Epithelial cell of proximal tubule (primary cell): ENCODE data around the gene MXD3. TPM values are rescaled to one million over a fixed set of nuclear protein-coding genes. Genes with fewer than 3 reads are reported as not detected.

Source experiments
- DNase-seq: peaks from one replicate; pipeline ENCODE4 v3.0.0-alpha.2; 2011; ENCODE audit warnings: low read depth
- H3K4me3 ChIP-seq: 2 replicates; pipeline ENCODE4 v1.5.1; 2011; ENCODE audit warnings: low read depth, mild to moderate bottlenecking, low read length
- CTCF ChIP-seq: conservative IDR thresholded peaks from 2 replicates; pipeline ENCODE4 v1.5.1; 2012; ENCODE audit warnings: low read depth, mild to moderate bottlenecking, low read length
- total RNA-seq: library from RNA; depleted of rRNA; stranded (reverse); fragments of >200 nt; gene quantifications from 2 replicates; pipeline ENCODE4 v1.2.3, GENCODE V29; 2015

Gene MXD3
- total RNA-seq, 1 donor from 2014 or later = 41.9 TPM

- no peak for DNase-seq
- TF ChIP-seq CTCF = no peak
- H3K4me3 ChIP-seq = no peak overlapping the region
Measured at GRCh38 chr5:177330991-177331842, 19.5 kb upstream of the MXD3 start.

- no peak overlapping the region for H3K4me3 ChIP-seq
- no peak for TF ChIP-seq CTCF
- DNase-seq = no peak
Measured at GRCh38 chr5:177329883-177330282, 18.2 kb upstream of the MXD3 start.

GRCh38 chr5:177328545-177329231 lies 17.0 kb upstream of the MXD3 start:
- TF ChIP-seq CTCF = no peak
- no peak for DNase-seq
- no peak overlapping the region for H3K4me3 ChIP-seq

GRCh38 chr5:177327539-177328522 lies 16.1 kb upstream of the MXD3 start:
- no peak overlapping the region for H3K4me3 ChIP-seq
- TF ChIP-seq CTCF = no peak
- DNase-seq = no peak

GRCh38 chr5:177325868-177326381 lies 14.2 kb upstream of the MXD3 start:
- no peak overlapping the region for H3K4me3 ChIP-seq
- no peak for TF ChIP-seq CTCF
- peak; percentile 68 for DNase-seq

GRCh38 chr5:177320879-177321278 lies 9.2 kb upstream of the MXD3 start:
- no peak for TF ChIP-seq CTCF
- no peak for DNase-seq
- no peak overlapping the region for H3K4me3 ChIP-seq
